ENCODE data around the gene EPS8L2. TPM values are rescaled to one million over a fixed set of nuclear protein-coding genes. Genes with fewer than 3 reads are reported as not detected.

The EPS8L2 gene
- total and polyA plus RNA-seq, 4 donors, result 4.5 to 15.1 (median 10.0) TPM

DNA sequence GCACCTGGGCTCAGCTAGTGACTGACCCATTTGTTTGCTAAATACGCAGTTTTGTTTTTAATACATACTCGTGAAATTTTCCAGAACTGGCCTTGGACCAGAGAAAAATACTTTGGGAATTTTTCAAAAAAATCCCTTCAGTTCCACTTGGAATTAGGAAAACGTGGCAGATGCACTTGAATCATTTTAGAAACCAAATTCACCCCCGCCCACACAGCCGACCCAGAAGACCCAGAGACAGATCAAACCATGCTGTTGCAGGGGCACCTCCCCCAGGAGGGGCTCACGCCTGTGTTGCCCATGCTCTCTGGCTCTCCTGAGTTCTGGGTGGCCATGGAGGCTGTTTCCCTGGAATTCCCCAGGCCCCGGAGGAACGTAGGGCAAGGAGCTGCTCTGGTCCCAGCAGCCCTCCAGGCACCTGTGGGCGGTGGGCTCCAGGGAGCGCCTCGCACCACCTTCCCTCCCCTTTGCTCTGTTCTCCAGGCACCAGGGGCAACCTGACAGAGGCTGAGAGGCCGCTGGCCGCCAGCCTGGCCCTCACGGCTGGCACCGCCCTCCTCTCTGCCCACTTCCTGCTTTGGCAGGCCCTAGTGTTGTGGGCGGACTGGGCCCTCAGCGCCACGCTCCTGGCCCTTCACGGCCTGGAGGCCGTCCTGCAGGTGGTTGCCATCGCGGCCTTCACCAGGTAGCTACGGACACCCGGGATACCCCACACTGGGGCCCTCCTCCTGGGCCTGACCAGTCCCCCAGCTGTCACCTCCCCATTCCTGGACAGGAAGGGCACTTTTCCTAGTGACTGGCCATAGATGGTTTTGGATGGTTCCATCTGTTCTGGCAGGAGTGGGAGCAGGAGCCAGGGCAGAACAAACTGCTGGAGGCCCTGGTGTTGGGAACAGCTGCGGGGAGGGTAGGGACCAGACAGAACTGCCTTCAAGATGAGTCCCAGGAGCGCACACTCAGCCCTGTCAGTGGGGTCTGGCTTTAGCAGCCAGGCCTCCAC lies 3.3 kb upstream of the EPS8L2 start:
- DNase-seq (ENCODE audit: low read depth in 4 of 6, low spot score in 6 of 6), result no peak
- Histone ChIP-seq H3K4me1 (ENCODE audit: control insufficient read depth, insufficient read depth, low read length) (peaks cover 20% of the 10 kb centered on the region), H3K9me3 (ENCODE audit: control insufficient read depth, insufficient read depth, low read length) (no peaks in the 10 kb centered on the region), H3K27ac (ENCODE audit: low read depth, low read length) (no peak overlapping the region), H3K36me3 (ENCODE audit: control insufficient read depth, insufficient read depth, low read length) (peaks cover 75% of the 10 kb centered on the region), H3K4me3 (ENCODE audit: low read depth, low read length) (no peak overlapping the region), H3K27me3 (ENCODE audit: control insufficient read depth, insufficient read depth, low read length) (peaks cover 20% of the 10 kb centered on the region)
- 85% methylated on average over 24 of the region's 26 CpGs for WGBS (ENCODE audit: insufficient coverage)

DNA sequence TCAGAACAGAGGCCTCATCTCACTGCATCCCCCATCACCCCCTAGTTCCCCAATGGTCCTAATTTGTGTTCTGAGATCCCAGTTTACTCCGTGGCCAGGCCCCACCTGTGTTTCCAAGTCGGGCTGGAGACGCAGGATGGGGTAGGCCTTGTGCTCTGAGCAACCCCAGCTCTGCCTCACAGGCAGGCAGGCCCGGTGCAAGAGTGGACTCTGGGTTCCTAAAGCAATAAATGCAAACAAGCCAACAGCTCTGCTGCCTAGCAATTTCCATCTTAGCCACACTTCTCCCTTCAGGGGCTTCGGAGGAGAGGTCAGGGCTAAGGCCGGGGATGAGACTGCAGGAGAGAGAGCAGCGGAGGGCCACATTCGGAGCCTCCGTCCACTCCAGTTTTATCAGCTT lies 2.5 kb upstream of the EPS8L2 start:
- 95% methylated on average over 6 of the region's 9 CpGs for WGBS (ENCODE audit: insufficient coverage)
- Histone ChIP-seq H3K4me1 (ENCODE audit: control insufficient read depth, insufficient read depth, low read length) (peaks cover 17% of the 10 kb centered on the region), H3K27me3 (ENCODE audit: control insufficient read depth, insufficient read depth, low read length) (peaks cover 27% of the 10 kb centered on the region), H3K27ac (ENCODE audit: low read depth, low read length) (no peak overlapping the region), H3K4me3 (ENCODE audit: low read depth, low read length) (no peak overlapping the region), H3K36me3 (ENCODE audit: control insufficient read depth, insufficient read depth, low read length) (peaks cover 72% of the 10 kb centered on the region), H3K9me3 (ENCODE audit: control insufficient read depth, insufficient read depth, low read length) (no peaks in the 10 kb centered on the region)
- no peak for DNase-seq (ENCODE audit: low read depth in 4 of 6, low spot score in 6 of 6)

DNA sequence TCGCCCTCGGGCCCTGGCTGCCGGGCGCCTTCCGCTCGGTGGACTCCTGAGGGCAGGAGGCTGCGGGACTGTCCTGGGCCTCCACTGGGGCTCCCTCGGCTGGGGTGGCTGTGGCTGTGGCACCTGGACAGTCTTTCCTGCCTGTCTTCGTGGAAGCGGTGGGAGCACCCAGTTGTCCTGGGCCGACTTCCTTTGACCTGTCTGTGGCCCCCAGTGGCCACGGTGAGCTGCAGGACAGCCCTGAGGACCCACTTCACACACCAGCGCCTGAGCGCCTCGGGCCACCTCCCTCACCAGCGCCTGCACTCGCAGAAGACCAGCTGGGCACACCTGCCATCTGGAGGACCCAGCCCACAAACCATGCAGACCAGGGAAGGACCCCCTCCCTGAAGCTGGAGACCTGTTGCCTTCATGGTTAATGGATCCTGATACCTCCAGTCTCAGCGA lies 1.8 kb upstream of the EPS8L2 start:
- Histone ChIP-seq H3K27ac (ENCODE audit: low read depth, low read length) (no peak overlapping the region), H3K4me3 (ENCODE audit: low read depth, low read length) (no peak overlapping the region), H3K36me3 (ENCODE audit: control insufficient read depth, insufficient read depth, low read length) (peaks cover 65% of the 10 kb centered on the region), H3K4me1 (ENCODE audit: control insufficient read depth, insufficient read depth, low read length) (peaks cover 17% of the 10 kb centered on the region), H3K9me3 (ENCODE audit: control insufficient read depth, insufficient read depth, low read length) (no peaks in the 10 kb centered on the region), H3K27me3 (ENCODE audit: control insufficient read depth, insufficient read depth, low read length) (peaks cover 28% of the 10 kb centered on the region)
- no peak for DNase-seq (ENCODE audit: low read depth in 4 of 6, low spot score in 6 of 6)
- WGBS (ENCODE audit: insufficient coverage), result 95% methylated on average over 18 of the region's 18 CpGs

DNA sequence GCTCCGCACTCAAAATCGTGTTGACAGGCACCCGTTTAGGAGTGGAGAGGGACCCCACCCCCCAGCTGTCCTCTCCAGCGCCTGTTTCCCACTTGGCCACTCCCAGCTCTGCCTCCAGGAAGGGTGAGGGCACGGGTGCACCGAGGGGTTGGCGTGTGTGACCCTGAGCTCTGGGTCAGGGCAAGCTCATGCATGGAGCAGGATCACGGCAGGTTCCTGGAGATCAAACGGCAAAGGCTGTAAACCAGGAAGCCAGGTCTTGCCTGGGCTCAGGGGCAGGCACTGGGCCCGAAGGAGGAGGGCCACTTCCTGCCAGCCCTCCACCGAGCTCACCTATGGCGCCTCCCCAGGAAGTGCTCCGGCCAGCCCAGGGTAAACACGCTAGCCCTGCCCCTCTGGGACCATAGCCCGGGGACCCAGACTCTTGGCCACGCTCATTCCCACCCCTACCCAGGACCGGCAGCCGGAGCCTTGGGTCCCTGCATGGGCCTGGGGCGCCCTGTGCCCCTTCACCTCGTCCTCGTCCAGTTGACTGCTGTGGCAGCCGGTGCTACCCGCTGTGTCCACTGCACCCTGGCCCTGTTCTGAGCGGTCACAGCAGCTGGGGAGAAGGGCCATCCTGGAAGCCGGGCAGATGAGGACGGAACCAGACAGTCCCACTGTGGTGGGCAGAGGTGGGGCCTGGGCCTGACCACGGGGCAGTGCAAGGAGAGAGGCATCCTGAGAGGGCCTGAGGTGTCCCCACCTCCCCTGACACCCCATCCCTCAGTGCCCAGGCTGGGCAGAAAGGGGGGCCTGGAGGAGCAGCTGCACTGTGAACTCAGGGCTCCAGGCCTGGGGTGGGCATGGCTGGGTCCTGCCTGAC lies 1.0 kb upstream of the EPS8L2 start:
- H3K27ac ChIP-seq (ENCODE audit: low read depth, low read length), result no peak overlapping the region
- H3K27me3 ChIP-seq (ENCODE audit: control insufficient read depth, insufficient read depth, low read length), result peaks cover 28% of the 10 kb centered on the region
- peaks cover 57% of the 10 kb centered on the region for H3K36me3 ChIP-seq (ENCODE audit: control insufficient read depth, insufficient read depth, low read length)
- H3K4me3 ChIP-seq (ENCODE audit: low read depth, low read length), result no peak overlapping the region
- WGBS (ENCODE audit: insufficient coverage), result 66% methylated on average over 25 of the region's 27 CpGs
- peaks cover 17% of the 10 kb centered on the region for H3K4me1 ChIP-seq (ENCODE audit: control insufficient read depth, insufficient read depth, low read length)
- no peaks in the 10 kb centered on the region for H3K9me3 ChIP-seq (ENCODE audit: control insufficient read depth, insufficient read depth, low read length)
- no peak for DNase-seq (ENCODE audit: low read depth in 4 of 6, low spot score in 6 of 6)

DNA sequence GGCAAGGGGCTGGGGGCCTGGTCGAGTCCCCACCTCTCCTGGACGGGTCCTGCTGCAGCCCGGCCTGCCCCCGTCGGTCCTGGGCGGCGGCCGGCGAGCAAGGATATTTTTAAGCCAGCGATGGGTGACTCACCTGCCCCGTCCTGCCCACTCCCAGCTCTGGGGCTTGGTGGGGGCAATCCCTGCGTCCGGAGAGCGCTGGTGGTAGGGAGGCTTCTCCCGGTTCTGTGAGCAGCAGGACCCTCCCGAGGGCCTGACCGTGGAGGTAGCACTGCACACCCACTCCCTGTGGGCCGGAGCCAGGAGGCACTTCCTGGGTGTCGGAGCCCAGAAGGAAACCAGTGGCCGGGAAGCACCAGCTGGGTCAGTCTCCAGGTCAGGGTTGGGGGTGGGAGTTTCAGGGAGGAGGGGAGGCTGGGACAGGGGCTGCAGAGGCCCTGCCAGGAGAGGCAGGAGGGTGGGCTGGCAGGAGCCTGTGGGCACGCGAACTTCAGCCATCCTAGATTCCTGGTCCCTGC lies 467 bp downstream of the EPS8L2 start:
- Histone ChIP-seq H3K9me3 (ENCODE audit: control insufficient read depth, insufficient read depth, low read length) (no peaks in the 10 kb centered on the region), H3K27ac (ENCODE audit: low read depth, low read length) (no peak overlapping the region), H3K36me3 (ENCODE audit: control insufficient read depth, insufficient read depth, low read length) (peaks cover 45% of the 10 kb centered on the region), H3K4me1 (ENCODE audit: control insufficient read depth, insufficient read depth, low read length) (peaks cover 29% of the 10 kb centered on the region), H3K4me3 (ENCODE audit: low read depth, low read length) (no peak overlapping the region), H3K27me3 (ENCODE audit: control insufficient read depth, insufficient read depth, low read length) (peaks cover 28% of the 10 kb centered on the region)
- DNase-seq (ENCODE audit: low read depth in 4 of 6, low spot score in 6 of 6), result no peak
- 15% methylated on average over 18 of the region's 22 CpGs for WGBS (ENCODE audit: insufficient coverage)

DNA sequence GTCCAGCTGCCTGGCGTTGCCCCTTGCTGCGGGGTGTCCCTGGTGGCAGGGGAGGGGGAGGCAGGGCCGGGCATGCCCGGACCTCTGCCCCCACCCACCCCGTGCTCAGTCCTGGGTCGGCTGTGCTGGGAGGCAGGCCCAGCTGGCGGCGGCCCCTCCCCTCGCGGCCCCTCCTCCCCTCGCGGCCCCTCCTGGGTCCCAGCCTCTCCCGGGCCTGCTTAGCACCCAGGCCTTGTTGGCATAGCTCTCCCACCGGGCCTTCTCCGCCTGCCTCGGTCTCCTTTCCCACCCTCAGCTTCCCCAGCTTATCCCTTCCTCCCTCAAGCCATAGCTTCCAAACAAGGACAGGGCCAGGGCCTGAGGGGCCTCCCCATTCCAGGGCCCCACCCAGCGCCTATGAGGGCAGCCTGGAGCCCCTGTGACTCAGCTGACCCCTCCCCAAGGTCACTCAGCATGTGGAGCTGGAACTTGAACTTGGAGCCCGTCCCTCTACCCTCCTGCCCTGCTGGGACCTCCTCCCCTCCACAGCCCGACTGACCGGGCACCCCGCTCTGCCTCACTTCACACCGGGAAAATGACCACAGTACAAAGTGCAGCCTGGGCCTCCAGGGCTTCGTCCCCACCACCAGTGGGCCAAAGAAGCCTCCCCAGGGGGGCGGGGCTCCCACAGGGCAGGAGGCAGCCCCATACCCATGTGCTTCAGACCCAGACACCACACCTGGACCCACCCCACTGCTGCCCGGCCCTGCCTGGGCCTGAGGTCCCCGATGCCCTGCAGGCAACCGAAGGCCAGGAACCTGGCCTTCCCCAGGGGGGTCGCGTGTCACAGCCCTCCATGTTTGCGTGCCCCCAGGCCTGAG lies 1.2 kb downstream of the EPS8L2 start:
- Histone ChIP-seq H3K4me3 (ENCODE audit: low read depth, low read length) (no peak overlapping the region), H3K4me1 (ENCODE audit: control insufficient read depth, insufficient read depth, low read length) (peaks cover 31% of the 10 kb centered on the region), H3K27me3 (ENCODE audit: control insufficient read depth, insufficient read depth, low read length) (peaks cover 28% of the 10 kb centered on the region), H3K9me3 (ENCODE audit: control insufficient read depth, insufficient read depth, low read length) (no peaks in the 10 kb centered on the region), H3K36me3 (ENCODE audit: control insufficient read depth, insufficient read depth, low read length) (peaks cover 38% of the 10 kb centered on the region), H3K27ac (ENCODE audit: low read depth, low read length) (no peak overlapping the region)
- 43% methylated on average over 27 of the region's 30 CpGs for WGBS (ENCODE audit: insufficient coverage)
- DNase-seq (ENCODE audit: low read depth in 4 of 6, low spot score in 6 of 6), result no peak

DNA sequence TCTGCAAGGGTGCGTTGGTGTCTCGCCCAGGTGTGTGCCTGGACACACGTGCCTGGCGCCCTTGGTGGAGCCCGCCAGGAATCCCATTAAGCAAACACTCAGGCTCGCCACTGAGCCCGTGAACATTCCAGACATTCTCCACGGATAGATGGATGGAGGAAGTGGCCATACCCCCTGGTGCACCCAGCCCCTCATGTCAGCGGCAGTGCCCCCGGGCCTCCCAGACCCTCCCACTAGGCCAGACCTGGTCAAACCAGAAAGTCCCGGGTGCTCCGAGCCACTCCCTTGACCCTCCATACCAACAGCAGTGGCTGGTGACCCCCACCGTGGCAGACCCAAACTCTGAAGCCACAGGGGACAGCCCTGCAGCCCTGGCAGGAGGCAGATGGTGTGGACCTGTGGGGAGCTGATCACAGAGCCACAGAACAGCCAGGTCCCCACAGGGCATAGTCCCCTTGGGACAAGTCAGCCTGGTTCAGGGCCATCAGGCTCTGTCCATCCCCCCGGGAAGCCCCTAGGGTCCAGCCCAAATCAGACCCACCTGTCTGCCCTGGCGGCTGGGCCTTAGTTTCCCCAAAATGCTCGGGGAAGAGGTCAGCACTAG lies 1.9 kb downstream of the EPS8L2 start:
- Histone ChIP-seq H3K27ac (ENCODE audit: low read depth, low read length) (no peak overlapping the region), H3K4me3 (ENCODE audit: low read depth, low read length) (no peak overlapping the region), H3K36me3 (ENCODE audit: control insufficient read depth, insufficient read depth, low read length) (peaks cover 31% of the 10 kb centered on the region), H3K9me3 (ENCODE audit: control insufficient read depth, insufficient read depth, low read length) (no peaks in the 10 kb centered on the region), H3K27me3 (ENCODE audit: control insufficient read depth, insufficient read depth, low read length) (peaks cover 28% of the 10 kb centered on the region), H3K4me1 (ENCODE audit: control insufficient read depth, insufficient read depth, low read length) (peaks cover 34% of the 10 kb centered on the region)
- 64% methylated on average over 16 of the region's 16 CpGs for WGBS (ENCODE audit: insufficient coverage)
- no peak for DNase-seq (ENCODE audit: low read depth in 4 of 6, low spot score in 6 of 6)

DNA sequence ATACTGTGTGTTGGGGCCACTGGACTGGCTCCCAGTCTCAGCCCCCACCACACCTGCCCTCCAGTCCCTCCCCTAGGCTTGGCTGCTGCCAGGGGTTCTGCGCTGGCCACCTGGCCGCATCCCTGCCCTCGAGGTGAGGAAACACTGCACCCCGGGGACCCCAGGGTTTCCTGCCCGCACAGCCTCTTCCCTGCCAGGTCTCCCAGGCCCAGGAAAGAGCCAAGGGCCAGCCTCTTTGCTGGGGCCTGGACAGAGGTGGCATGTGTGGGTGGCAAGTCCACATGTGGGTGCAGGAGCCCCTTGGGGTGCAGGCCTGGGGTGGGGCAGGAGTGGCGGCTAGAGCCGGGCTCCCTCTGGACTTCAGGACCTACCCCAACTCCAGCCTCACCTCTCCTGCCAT lies 2.5 kb downstream of the EPS8L2 start:
- peaks cover 33% of the 10 kb centered on the region for H3K4me1 ChIP-seq (ENCODE audit: control insufficient read depth, insufficient read depth, low read length)
- no peaks in the 10 kb centered on the region for H3K9me3 ChIP-seq (ENCODE audit: control insufficient read depth, insufficient read depth, low read length)
- WGBS (ENCODE audit: insufficient coverage), result 89% methylated on average over 5 of the region's 7 CpGs
- peaks cover 25% of the 10 kb centered on the region for H3K36me3 ChIP-seq (ENCODE audit: control insufficient read depth, insufficient read depth, low read length)
- H3K27ac ChIP-seq (ENCODE audit: low read depth, low read length), result no peak overlapping the region
- peaks cover 28% of the 10 kb centered on the region for H3K27me3 ChIP-seq (ENCODE audit: control insufficient read depth, insufficient read depth, low read length)
- no peak overlapping the region for H3K4me3 ChIP-seq (ENCODE audit: low read depth, low read length)
- DNase-seq (ENCODE audit: low read depth in 4 of 6, low spot score in 6 of 6), result no peak

Measured in spinal cord (tissue), 10 donors.